ENCODE data around the gene NOC2L.

The NOC2L gene

GRCh38 chr1:1003618-1004419 is 44.8 kb upstream of the NOC2L start:
- in situ Hi-C loops (cut with HindIII; ENCODE audit: low sequenced_read_pairs) = no loop called here
- no peak for DNase-seq (ENCODE audit: low read depth, low spot score)
- no peak overlapping the region for H3K4me3 ChIP-seq (ENCODE audit: low read depth, low read length)
- no peak for TF ChIP-seq CTCF (IDR thresholded peaks at IDR 0.05; ENCODE audit: low read depth, low read length)

- peak overlapping the region; percentile 32 for H3K4me3 ChIP-seq (ENCODE audit: low read depth, low read length)
- in situ Hi-C loops (cut with HindIII; ENCODE audit: low sequenced_read_pairs) = no loop called here
- no peak for TF ChIP-seq CTCF (IDR thresholded peaks at IDR 0.05; ENCODE audit: low read depth, low read length)
- no peak for DNase-seq (ENCODE audit: low read depth, low spot score)
These were observed 42.2 kb upstream of the NOC2L start for GRCh38 chr1:1001057-1001783.

GRCh38 chr1:1000357-1001056 is 41.5 kb upstream of the NOC2L start:
- in situ Hi-C loops (cut with HindIII; ENCODE audit: low sequenced_read_pairs) = no loop called here
- peak; percentile 80 for DNase-seq (ENCODE audit: low read depth, low spot score)
- TF ChIP-seq CTCF (IDR thresholded peaks at IDR 0.05; ENCODE audit: low read depth, low read length) = no peak
- H3K4me3 ChIP-seq (ENCODE audit: low read depth, low read length) = peak overlapping the region; percentile 51

GRCh38 chr1:999725-1000356 is 40.8 kb upstream of the NOC2L start, which contains the start of gene HES4:
Gene HES4, minus strand, starts transcription at chr1:1000097. Its CDS starts 124 bp downstream, at chr1:999973.
- in situ Hi-C loops (cut with HindIII; ENCODE audit: low sequenced_read_pairs) = no loop called here
- TF ChIP-seq CTCF (IDR thresholded peaks at IDR 0.05; ENCODE audit: low read depth, low read length) = no peak
- DNase-seq (ENCODE audit: low read depth, low spot score) = peak; percentile 88
- H3K4me3 ChIP-seq (ENCODE audit: low read depth, low read length) = peak within 1 kb of the TSS; percentile 51

- H3K4me3 ChIP-seq (ENCODE audit: low read depth, low read length) = peak overlapping the region; percentile 41
- no peak for DNase-seq (ENCODE audit: low read depth, low spot score)
- in situ Hi-C loops (cut with HindIII; ENCODE audit: low sequenced_read_pairs) = no loop called here
- no peak for TF ChIP-seq CTCF (IDR thresholded peaks at IDR 0.05; ENCODE audit: low read depth, low read length)
These were observed 40.1 kb upstream of the NOC2L start for GRCh38 chr1:998995-999724.

- TF ChIP-seq CTCF (IDR thresholded peaks at IDR 0.05; ENCODE audit: low read depth, low read length) = no peak
- peak; percentile 38 for DNase-seq (ENCODE audit: low read depth, low spot score)
- H3K4me3 ChIP-seq (ENCODE audit: low read depth, low read length) = peak overlapping the region; percentile 21
- in situ Hi-C loops (cut with HindIII; ENCODE audit: low sequenced_read_pairs) = no loop called here
These were observed 39.6 kb upstream of the NOC2L start for GRCh38 chr1:998745-998994.

All from astrocyte of the spinal cord (primary cell).